HL-60/S4 treated with phorbol 12-myristate 13-acetate at 8.2 ng/mL for 4 days and 3 days (cell line): ENCODE data around the gene WDR55.
"Not testable (repeated sequence)": the region's sequence is repeated elsewhere in the genome, so short reads cannot be mapped to it uniquely, and the experiment has no call there.

Experiments used
- in situ Hi-C: fragments of 300-500 bp; cut with MboI; formaldehyde crosslinking; loops from 2 replicates; pipeline ENCODE4 v1.15.0; 2022; ENCODE audit warnings: low sequenced_read_pairs

The WDR55 gene

DNA sequence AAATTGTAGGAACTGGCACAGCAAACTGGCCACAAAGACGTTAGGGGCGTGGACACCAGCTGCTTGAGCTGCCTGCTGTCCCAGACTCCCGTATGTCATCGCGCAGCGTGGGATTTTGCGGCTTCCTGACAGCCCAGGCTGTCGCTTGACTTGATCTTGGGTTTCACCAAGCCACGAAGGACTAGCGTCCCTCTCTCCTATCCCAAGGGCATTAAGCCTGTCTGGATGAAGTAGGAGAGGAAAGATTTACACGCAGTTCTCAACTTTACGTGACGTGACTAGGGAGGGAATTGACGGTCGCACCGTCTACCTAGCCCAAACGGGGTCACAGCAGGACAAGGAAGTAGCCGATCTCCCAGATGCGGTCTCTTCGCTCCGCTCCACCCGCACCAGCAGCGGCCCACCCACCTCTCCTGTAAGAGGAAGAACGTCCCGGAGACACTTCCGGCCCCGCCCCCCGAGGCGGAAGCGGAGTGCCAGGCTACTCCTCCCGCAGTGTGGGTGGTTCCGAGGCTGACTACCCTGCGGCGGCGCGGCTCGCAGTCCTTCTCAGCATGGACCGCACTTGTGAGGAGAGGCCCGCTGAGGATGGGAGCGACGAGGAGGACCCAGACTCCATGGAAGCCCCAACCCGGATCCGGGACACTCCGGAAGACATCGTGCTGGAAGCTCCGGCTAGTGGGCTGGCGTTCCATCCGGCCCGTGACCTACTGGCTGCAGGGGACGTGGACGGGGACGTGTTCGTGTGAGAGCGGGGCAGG is at the start of gene WDR55:
Gene WDR55 (plus strand): TSS at position 546 of the 761 bp plus-strand sequence. CDS start 9 bp downstream, at position 555.
- in situ Hi-C loops: no loop called here

DNA sequence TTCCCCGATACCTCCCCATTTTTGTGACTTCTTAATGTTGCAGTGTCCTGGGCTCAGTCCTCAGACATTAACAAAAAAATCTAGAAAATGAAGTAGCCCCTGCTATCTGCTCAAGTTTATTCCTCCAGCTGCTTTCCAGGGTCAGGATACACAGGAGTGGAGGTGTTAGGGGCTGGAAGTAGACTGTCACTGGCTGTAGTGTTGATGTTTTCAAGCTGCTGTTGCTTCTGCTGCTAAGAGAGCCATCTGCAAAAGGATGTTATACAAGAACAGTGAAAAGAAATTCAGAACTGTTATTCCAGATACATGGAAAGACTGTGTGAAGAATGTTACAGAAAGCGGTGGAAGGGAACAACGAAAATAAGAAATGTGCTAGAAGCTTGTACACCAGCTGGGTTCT is 42.4 kb upstream of the WDR55 start:
- in situ Hi-C loops: no loop called here

- in situ Hi-C loops: not testable (repeated sequence)
Measured at GRCh38 chr5:140623061-140623460, 41.6 kb upstream of the WDR55 start.

- in situ Hi-C loops: not testable (repeated sequence)
Measured at GRCh38 chr5:140624886-140625285, 39.8 kb upstream of the WDR55 start.

DNA sequence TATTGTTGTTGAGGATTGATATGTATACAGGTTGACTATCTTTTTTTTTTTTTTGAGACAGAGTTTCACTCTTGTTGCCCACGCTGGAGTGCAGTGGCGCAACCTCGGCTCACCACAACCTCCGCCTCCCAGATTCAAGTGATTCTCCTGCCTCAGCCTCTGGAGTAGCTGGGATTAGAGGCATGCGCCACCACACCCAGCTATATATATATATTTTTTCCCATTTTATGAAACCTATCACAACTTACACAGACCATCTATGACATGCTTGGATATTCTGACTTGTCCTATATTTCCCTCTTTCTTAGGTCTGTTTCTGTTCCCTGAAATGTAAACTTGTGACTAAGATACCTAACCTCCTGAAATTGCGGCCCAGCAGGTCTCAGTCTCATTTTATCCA is 36.7 kb upstream of the WDR55 start:
- in situ Hi-C loops: no loop called here

DNA sequence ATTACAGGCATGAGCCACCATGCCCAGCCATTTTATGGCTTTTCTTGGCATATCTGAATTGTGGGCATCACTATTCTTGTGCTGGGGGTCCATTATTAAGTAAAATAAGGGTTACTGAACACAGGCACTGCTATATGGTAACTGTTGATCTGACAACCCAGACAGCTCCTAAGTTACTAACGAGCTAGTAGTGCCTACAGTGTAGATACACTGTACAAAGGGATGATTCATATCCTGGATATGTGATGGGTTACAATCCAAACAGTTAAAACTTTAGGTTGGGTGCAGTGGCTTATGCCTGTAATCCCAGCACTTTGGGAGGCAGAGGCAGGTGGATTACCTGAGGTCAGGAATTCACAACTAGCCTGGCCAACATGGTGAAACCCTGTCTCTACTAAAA is 36.0 kb upstream of the WDR55 start:
- in situ Hi-C loops: no loop called here

DNA sequence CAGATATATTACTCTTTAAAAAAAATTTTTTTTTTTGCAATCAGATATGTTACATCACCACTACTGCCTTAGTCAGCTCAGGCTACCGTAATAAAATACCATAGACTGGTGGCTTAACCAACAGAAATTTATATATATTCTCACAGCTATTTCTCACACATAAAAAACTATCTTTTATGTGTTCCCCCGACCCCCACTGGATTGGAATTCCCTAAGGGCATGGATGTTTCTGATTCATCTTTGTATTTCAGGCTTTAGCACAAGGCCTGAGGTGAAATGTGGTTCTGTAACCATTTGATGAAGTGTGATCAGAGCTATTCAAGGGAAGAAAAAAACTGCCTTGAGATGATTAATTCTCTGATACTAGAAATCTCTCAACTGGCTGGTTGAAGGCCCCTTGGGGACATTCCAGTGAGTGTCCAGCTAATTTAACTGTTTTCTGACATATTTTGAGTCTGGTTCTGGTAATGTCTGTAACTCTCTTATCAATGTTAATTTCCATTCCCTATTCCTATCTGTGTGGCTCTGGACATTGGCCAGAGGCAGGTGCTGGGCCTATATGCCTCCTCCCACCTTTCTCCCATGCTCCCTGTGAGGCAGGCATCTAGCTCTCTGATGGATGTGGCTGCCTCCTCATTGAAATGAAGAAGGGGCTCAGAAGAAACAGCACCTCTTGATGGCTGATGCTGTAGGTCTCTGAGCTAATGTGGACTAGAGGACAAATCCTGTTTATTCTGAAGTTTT is 34.2 kb upstream of the WDR55 start:
- in situ Hi-C loops: loop anchor here (5.0 kb wide), 1 partner anchor 63 kb away; no protein-coding TSS in a partner anchor

DNA sequence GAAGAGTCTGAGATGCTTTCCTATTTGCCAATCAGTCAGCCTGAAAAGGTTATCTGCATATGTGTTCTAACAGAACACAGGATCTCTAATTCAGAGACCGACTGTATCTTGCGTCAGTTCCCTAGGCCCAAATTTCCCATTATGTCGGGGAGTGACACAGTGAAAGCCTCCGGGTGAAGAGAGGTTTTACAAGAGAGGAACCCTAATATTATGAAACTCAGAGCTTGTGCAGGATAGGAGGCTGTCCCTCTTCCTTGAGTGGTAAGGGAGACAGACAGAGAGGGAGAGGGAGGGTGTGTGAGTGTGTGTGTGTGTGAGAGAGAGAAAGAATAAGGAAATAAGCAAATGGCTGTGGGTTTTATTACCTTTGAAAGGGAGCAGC is 33.7 kb upstream of the WDR55 start:
- in situ Hi-C loops: loop anchor here (5.0 kb wide), 1 partner anchor 64 kb away; no protein-coding TSS in a partner anchor

DNA sequence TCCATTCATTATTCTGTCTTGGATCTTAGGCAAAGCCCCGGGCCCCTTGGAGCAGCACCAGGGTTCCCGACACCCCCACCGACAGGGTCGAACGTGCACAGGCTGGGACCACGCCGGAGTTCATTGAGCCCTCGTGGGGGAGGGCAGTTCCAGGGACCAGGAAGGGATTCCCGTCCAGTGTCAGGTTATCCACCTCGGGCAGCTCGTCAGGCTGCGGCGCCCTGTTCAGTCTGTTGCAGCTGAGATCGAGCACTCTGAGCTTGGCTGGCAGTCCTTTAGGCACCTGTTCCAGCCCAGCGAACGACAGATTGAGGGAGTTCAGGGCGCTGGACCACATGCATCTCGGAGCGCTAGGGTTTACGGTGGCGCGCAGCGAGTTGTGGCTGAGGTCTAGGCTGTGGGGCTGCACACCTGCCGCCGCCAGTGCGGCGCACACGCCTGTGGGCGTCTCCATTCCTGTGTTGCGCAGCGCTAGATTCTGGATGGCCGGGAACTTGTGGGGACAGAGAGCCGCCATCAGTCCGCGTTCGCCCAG is 32.8 kb upstream of the WDR55 start:
- in situ Hi-C loops: loop anchor here (5.0 kb wide), 1 partner anchor 65 kb away; no protein-coding TSS in a partner anchor

- in situ Hi-C loops: loop anchor here (5.0 kb wide), 1 partner anchor 65 kb away; no protein-coding TSS in a partner anchor
Measured at GRCh38 chr5:140632366-140633020, 32.2 kb upstream of the WDR55 start.

GRCh38 chr5:140633021-140633471 is 31.7 kb upstream of the WDR55 start, which contains the start of gene CD14:
Gene CD14 (minus strand): TSS chr5:140633175. CDS start chr5:140633071, 104 bp downstream.
- in situ Hi-C loops: loop anchor here (5.0 kb wide), 1 partner anchor 66 kb away; no protein-coding TSS in a partner anchor

DNA sequence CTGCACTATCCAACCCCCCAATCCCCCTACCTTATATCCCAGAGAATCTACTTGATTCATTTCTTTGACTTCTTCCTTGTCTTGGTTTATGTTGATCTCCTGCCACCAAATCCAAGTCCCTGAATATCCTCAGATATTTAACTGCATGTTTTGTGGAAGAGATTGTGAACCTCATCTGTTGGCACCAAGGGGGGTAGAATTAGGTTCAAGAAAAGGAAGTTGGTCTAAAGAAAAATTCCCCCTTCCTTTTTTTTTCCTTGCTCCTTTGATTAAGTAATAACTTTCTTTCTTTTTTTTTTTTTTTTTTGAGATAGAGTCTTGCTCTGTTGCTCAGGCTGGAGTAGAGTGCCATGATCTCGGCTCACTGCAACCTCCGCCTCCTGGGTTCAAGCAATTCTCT is 31.2 kb upstream of the WDR55 start:
- in situ Hi-C loops: loop anchor here (5.0 kb wide), 1 partner anchor 66 kb away; no protein-coding TSS in a partner anchor

DNA sequence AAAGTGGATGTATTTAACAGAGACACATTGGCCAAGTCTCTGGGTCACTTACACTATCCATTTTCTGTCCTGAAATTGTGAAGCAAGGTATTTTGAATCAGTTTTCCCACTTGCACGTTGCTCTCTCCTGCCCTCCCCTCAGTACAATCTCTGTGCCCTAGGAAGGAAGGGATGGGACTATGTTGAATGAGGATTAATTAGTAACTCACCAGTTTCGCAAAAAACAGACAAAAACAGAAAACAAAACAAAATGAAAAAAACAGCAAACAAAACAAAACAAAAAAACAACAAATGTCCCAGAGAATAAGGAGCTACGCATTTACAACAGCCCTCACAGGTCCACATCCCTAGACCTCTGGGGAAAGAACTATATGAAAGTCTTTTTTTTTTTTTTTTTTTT is 30.6 kb upstream of the WDR55 start:
- in situ Hi-C loops: loop anchor here (5.0 kb wide), 1 partner anchor 67 kb away; no protein-coding TSS in a partner anchor

- in situ Hi-C loops: no loop called here
Measured at GRCh38 chr5:140635291-140636257, 29.1 kb upstream of the WDR55 start.

DNA sequence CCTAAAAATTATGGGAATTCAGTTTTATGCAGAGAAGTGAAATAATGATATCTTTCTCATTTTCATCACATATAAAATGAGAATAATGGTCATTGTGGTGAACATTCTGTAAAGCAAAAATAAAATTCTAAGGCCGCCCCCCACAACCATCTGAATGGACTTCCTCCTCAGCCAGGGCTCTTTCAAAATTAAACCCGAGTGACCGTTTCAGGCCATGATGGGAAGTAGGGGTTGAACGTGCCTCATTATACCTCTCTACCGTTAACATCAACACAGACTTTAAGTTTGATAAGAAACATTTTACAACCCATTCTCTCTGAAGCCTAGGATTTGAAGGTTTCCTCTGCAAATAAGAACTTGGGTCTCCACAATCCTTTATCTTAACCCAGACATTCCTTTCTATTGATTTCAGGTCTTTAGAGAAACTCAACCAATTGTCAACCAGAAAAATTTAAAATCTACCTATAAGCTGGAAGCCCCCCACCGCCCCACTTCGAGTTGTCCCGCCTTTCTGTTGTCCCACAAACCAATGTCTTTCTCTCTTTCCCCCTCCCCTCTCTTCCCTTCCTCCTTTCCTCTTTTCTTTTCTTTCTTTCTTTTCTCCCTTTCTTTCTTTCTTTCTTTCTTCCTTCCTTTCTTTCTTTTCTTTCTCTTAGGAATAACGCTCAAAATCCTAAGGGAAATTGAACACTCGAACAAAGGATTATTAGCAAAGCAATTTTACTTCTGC is 27.2 kb upstream of the WDR55 start:
- in situ Hi-C loops: no loop called here

DNA sequence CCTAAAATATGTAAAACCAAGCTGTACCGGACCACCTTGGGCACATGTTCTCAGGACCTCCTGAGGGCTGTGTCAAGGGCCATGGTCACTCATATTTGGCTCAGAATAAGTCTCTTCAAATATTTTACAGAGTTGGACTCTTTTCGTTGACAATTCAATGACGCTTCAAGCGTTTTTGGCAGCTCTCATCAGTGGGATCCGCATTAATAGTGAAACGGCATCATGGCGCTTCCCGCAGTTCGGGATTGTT is 25.9 kb upstream of the WDR55 start:
- in situ Hi-C loops: not testable (repeated sequence)

GRCh38 chr5:140639148-140639981 is 25.3 kb upstream of the WDR55 start, which contains the start of gene TMCO6:
Gene TMCO6 (plus strand): TSS chr5:140639451. CDS start chr5:140639528, 77 bp downstream.
- in situ Hi-C loops: no loop called here

- in situ Hi-C loops: no loop called here
Measured at GRCh38 chr5:140641716-140642115, 23.0 kb upstream of the WDR55 start.
